HT1080 (cell line): ENCODE results near the gene RGMA. TPM values are rescaled to one million over a fixed set of nuclear protein-coding genes. Genes with fewer than 3 reads are reported as not detected.
"Not testable (repeated sequence)": the region's sequence is repeated elsewhere in the genome, so short reads cannot be mapped to it uniquely, and the experiment has no call there.

Source experiments
- DNase-seq: peaks from one replicate; pipeline ENCODE4 v3.0.0-alpha.2; 2015; ENCODE audit warnings: low read depth
- total RNA-seq: library from RNA; depleted of rRNA; stranded (reverse); fragments of >200 nt; shearing (Covaris generic); gene quantifications from 2 replicates; pipeline ENCODE4 v1.2.3, GENCODE V29; 2014

RGMA gene
- total RNA-seq, 1 experiment from 2014 or later, result not detected

DNA sequence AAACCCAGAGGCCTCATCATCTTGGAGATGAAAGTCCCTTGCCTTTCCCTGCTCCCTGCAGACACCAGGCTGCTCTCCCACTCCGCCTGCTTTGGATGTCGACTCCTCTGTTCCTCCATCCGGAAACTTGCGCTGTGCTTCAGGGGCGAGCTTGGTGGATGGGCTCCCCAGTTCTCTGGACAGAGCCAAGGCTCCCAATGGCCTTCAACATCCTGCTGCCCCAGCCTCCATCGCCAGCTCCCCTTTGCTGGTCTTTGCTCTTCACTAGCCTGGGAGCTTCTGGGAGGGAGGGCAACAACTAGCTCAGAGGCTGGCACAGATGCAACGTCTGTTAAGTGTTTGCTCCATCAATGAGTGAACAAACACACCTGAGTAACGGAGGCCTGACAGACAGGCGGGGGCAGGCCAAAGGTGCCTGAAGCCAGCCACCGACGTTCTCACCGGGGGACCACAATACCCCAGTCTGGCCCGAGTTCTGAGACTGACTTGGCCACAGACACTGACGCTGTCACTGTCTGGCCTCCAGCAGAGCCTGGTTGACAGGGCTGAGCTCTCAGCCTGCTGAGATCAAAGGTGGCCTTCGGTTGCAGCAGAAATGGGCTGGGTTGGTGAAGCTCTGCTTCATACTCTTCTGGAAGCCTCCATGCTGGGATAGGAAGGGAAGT is 39.0 kb downstream of the RGMA start:
- DNase-seq, result no peak

DNA sequence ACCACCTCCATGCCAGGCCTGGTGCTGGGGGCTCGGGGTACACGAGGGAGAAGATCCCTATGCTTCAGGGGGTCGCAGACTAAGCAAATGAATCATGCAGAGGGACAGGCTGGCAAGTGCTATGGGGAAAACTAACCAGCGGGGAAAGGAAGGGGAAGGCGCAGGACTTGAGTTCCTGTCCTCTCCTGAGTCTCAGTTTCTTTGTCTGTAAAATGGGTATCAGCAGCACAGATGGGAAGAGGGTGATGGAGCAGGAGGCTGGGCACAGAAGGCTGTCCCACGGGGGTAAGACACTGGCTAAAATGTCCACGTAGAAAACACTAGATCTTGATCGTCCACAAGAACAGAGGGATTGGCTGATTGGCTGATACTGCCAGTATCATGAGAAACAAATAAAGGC is 39.8 kb downstream of the RGMA start:
- no peak for DNase-seq

DNA sequence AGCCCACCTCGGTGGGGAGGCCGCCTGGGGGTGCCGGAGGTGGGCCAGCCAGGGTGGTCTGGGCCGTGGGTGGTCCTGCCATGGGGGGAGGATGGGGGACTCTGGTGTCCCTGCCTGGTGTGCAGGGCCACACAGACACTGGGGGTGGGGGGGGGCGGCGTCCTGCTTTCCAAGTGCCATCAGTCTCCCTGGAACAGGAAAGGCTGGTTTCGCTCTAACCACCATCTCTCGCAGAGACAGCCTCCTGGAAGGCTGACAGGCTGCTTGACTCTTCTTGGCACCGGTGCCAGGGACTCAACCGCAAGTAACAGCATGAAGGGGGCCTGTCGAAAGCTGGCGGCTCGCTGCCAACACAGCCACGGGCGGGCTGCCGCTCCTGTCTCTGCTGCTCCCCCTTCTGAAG is 40.3 kb downstream of the RGMA start:
- DNase-seq, result peak; percentile 49

DNA sequence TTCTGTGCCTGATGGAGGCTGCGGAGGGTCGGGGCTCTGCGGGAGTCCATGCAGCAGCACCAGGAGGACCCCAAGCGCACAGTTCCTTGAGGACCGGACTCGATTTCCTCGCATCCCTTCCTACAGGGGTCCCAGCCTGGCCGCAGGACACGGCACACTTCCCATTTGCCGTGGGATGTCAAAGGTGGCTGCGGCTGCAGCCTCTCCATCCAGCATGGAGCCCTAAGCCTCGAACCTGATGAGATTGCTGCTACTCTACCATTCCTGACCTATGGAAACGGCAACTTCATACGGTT is 40.6 kb downstream of the RGMA start:
- no peak for DNase-seq

DNA sequence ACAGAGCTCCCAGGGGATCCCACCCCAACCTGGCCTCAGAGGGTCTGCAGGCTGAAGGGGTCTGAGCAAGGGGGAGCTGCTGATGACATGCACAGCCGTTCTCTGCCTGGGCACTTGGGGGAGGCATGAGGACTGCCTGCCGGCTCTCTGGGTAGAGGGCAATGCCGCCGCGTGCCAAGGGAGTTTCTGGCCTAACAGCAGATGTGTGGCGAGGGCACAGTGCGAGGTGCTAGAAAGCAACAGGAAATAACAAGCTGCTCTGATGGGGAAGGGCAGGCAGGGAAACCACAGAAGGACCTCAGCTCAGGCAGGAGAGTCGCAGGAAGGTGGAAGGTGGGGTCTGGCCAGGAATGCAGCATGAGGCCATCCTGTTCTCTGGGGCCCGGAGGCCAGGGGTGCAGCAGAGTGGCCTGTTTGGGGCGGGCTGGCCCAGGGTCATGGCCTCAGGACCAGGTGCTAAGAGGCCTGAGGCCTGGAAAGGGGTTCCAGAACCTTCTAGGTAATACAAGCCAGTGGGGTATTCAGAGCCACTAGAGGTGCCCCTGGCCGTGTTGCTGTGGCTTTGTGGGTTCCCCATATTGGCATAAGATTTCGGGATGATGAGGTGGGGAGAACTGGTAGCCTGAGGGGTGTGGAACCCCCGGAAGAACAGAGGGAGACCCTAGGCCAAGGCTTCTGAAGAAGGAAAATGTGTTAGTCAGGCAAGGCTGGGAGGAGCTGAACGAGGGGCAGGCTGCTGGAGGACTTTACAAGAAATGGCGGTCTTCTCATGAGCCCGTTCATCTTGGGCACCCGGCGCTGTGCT is 41.2 kb downstream of the RGMA start:
- no peak for DNase-seq

DNA sequence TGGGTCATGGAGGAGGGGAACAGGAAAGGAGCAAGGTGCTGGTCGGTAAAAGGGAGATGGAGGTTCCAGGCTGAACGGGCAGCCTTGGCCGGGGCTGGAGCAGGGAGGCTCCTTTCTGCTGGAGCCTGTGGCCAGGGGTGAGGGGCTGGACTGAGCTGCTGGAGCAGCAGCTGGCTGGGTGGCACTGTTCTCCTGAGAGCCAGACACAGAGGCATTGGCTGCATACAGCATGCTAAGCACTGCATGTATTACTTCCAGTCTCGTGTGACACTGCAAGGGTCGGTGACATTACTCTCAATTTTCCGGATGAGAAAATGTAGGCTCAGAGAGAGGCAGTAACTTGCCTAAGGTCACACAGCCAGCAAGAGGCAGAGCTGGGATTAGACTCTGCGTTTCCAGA is 42.3 kb downstream of the RGMA start:
- no peak for DNase-seq

DNA sequence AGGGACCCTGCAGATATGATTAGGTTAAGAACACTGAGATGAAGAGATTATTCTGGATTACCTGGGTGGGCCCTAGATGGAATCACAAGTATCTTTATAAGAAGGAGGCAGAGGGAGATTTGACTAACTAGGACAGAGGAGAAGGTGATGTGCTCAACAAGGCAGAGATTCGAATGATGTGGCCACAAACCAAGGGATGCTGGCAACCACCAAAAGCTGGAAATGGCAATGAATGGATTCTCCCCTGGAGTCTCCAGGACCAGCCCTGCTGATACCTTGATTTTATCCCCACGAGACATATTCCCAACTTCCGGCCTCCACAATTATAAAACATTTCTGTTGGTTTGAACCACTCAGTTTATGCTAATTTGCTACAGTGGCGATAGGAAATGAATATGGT is 42.9 kb downstream of the RGMA start:
- DNase-seq, result no peak

DNA sequence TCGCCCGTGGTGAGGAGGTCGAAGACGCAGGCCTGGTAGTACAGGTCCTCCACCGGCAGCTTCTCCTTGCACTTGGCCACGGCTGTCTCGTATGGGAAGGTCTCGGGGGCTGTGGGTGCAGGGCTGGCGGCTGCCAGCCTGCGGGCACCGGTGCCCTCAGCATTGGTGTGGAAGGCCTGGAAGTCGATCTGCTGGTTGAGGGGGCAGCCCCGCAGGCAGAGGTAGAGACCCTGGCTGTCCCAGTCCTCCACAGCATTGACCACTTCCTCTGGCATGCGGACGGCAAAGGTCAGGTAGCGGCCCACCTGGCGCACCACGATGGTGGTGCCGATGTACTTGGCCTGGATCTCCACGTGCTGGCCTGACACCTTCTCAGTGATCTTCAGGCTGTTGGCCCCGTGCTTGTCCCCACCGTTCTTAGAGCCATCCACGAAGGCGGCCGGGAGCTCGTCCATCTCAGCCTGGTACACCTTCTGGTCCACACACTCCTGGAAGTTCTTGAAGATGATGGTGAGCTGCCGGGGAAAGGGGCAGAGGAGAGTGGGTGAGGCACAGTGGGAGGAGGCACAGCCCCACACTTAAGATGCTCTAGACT is 43.7 kb downstream of the RGMA start:
- no peak for DNase-seq

DNA sequence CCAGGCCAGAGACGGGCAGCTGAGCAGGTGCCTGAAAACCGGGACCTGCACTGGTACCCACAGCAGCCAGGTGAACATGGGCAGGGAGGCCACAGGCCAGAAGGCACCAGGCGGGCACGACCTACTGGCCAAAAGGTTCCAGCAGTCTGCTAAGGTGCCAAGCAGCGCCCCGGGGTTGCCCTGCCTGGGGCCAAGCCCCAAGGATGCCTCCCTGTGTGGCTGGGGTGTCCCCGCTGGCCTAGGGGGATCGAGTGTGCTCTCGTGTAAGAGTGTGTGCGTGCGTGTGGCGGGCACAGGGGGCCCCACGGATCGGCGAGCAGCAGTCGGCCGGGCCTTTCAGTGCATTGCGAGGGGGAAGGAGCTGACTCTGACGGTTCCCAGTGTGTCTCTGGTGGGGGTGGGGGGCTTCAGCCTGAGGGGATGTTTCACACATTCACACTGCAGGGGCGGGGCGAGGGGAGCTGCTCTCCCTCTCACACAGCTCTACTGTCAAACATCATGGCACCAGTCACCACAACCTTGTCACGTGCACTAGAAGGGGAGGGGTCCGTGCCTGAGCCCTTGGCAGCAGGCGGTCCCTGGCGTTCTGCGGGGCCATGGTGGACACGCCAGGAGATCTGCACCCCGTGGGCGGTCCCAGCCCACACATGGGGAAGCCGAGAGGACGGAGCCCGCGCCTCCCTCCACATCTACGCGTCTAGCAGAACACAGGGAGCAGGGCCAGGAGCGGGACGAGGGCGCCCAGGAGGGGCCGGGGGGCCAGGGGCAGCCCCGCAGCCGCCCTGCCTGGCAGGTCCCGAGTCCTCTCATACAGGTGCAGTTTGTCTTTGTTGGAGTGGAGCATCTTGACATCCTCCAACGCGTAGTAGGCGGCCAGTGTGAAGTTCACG is 44.5 kb downstream of the RGMA start:
- no peak for DNase-seq

DNA sequence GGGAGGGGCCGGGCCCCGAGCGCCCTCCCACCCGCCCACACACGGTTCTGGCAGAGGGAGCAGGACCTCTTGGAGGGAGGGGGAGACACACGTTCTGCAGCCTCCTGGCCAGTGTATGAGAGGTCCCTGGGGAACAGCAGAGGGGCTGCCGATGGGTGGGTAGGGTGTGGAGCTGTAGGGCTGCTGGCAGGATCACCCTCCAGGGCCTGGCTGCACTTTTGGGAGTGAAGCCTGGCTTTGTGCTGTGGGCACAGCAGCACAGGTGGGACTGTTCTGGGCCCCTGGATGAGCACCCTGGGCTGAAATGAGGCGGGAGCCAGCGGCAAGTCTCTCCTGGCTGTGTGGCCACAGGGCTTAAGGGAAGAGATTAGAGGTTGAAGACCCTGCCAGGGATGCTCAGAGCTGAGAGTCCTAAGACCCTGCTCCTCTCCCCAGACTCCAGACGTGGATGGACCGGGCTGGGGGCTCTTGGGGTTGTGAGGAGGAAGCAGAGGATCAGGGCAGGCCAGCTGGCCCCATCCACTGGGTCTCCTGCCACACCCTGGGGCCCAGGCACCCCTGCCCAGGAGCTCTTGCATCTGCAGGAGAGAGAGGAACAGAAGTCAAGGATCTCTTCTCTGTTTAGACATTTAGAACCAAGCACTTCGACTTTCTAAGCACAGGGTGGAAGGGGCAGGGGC is 45.2 kb downstream of the RGMA start:
- DNase-seq, result no peak

DNA sequence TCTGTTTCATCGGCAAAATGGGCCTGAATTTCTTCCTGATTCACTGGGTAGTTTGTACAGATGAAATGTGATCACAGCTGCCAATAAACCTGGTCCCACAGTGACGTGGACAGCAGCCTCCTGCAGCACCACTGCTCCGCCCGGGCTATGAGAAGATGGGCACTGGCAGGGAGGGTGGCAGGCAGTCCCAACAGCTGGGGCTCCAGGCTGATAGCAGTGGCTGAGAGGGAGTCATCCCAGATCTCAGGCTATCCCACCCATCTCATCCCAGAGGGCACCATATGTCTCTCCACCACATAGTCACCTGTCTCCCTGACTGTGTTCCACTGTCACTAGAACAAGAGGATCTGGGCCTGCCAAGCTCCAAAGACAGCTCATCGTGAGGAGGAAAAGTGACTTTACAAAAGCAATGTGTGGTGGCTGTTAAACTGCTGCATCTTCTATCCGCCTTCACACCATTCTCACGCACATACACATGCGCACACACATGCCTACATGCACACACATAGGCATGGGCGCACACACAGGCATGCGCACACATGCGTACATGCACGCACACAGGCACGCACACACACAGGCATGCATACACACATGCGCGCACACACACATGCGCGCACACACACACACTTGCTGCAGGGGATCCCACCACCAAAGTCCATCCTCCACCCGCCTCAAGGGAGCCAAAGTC is 46.2 kb downstream of the RGMA start:
- DNase-seq, result no peak

DNA sequence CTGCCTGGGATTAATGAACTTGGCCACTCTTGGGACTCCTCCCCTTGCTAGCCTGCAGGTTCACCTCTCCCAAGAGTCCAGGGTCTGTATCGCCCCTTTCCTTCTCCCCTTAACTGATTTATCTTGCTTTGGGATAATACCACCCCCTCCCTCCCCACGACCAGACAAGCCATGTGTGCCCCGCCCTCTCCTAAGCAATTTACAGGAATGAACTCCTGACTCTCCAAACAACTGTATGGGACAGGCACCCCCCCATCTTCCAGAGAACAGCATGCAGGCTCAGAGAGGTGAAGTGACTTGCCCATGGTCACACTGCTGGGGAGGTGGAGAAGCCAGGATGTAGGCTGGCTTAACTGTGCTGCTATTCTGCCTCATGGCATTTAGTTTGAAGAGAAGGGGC is 46.8 kb downstream of the RGMA start:
- no peak for DNase-seq

DNA sequence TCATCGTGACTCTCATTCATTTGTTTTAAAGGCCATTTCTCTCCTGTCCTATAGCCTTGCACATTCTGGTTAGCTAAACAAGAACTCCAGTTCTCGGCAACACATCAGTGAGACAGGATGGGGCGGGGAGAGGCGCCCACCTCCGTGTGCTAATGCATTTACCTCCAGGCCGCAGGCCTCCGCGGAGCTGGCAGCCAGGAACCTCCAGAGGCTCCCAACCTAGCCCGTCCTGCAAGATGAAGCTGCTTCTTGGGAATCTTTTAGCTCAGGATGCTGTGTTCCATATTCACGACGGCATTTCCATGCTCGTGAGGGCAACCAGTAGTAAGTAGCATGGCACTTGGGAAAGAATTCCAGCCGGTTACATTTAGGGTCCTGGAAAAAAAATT is 47.9 kb downstream of the RGMA start:
- no peak for DNase-seq

DNA sequence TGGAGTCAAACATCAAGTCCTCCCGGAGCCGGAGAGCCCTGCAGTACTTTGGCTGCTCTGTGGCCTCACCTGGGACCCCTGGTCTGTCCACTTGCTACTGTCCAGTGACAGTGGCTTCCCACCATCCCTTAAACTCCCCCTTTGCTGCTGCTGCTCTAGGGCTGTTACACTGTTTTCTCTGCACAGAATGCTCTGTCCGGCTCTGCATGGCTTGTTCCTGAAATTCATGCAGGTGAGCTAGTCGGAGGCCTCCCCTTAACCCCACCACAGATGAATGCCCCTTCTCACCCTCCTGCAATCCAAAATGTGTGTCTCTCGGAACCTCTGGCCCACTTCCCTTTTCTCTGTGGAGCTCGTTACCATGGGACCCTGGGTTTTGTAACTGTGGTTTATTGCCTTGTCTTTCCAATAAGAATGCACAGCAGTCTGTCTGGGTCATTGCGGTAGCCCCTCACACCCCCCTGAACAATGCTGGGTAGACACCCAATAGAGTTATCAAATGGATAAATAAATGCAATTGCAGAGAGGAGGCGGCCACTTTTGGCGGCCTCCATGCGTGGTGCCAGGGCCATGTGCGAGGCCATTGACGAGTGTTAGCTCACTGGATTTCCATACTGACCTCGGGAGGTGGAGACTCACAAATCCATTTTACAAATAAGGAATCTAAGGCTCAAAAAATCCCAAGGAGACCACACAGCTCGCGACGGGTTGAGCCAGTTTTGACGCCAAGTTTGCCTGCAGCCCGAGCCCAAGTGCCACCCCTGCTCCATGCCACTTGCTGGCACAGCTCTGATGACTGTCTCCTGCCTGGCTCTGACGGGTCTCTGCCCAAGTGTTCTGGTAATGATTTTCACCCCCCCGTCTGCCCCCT is 48.5 kb downstream of the RGMA start:
- DNase-seq, result no peak

DNA sequence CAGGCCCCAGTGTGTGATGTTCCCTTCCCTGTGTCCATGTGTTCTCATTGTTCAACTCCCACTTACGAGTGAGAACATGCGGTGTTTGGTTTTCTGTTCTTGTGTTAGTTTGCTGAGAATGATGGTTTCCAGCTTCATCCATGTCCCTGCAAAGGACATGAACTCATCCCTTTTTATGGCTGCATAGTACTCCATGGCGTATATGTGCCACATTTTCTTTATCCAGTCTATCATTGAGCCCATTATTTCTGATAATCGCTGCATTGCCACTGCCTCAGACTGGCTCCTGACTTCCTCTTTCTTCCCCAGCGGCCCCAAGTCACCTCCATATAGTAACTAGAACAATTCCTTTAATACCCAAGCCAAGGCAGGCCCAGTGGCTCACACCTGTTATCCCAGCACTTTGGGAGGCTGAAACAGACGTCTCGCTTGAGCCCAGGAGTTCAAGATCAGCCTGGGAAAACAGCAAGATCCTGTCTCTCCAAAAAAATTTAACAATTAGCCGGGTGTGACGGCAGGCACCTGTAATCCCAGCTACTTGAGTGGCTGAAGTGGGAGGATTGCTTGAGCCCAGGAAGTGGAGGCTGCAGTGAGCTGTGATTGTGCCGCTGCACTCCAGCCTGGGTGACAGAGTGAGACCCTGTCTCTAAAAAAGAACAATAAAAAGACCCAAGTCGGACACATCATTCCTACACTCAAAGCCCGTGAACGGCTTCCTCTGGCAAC is 49.3 kb downstream of the RGMA start:
- not testable (repeated sequence) for DNase-seq

DNA sequence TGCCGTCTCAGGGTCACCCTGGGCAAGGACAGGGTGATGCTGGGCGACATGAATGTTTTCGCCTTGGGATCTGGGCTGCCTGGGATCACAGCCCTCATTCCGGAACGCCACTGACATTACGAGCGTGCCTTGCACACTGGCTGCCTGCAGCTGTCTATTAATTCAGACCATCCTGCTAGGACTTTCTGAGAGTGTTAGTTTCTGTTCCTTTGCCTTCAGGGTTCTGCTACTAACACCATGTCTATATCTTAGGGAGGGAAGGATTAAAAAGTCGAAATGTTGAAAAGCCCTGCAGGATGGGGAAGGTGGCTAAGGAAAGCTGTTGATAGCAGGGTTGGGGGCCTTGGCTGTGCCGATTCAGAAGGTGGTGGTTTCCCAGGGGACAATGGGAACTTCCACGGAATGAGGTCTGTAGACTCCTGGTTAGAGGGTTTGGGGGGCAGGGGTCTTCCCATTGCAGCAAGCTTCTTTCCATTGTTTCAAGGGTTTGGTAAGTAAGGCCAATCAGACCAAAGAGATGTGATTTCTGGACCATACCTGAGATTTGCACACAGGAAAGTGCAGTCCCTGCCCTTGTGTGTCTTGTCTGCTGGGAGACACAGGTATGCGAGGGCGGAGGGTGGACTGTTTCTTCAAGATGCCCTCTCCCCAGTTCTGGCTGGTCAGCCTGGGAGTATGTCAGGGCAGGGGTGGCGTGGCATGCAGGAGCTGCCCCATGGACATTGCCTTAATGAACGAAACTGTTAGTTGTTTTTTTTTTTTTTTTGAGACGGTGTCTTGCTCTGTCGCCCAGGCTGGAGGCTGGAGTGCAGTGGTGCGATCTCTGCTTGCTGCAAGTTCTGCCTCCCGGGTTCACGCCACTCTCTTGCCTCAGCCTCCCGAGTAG is 50.9 kb downstream of the RGMA start:
- no peak for DNase-seq

DNA sequence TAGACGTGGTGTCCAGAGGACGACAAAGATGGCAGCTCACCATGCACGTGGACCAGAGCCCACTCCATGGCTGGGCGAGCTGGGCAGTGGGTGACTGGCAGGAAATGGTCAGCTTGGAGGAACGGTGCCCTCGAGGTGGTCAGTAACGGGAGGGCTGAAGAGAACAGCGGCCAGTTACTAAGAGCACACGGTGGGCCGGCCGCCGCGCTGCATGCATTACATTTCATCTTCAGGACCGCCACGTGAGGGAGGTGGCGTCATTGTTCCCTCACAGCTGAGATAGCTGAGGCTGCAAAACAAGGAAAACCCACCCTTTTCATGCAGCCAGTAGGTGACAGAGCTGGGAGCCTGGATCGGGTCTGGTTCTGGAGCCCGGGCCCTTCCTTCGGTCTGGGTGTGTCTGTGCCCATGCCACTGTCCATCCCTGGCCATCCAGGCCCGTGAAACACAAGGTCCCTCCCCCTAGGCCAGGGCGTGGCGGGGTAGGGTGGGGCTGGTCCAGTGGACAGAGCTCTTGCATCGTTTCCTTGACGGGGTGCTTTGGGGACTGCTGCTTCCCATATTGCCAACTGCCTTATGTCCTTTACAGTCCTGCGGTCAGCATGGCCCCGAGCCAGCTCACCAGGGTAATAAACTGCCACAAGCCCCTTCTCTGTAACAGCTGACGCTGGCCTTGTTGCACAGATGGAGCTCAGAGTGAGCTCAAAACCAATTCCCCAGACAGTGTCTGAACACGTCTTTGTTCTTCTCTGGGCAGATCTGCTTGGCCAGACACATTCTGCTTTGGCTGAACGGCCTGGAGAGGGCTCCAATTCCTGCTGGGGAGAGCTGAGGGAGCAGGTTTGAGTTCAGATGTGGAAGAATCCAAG is 51.8 kb downstream of the RGMA start:
- no peak for DNase-seq
